ENCODE data around the gene RIMS3.

RIMS3 gene

GRCh38 chr1:40606194-40606593 lies 59.3 kb downstream of the RIMS3 start:
- DNase-seq (ENCODE audit: low spot score): no peak
- TF ChIP-seq CTCF (IDR thresholded peaks at IDR 0.05; ENCODE audit: extremely low read depth, missing control alignments): no peak

GRCh38 chr1:40599926-40600325 lies 65.6 kb downstream of the RIMS3 start:
- DNase-seq (ENCODE audit: low spot score): no peak
- no peak for TF ChIP-seq CTCF (IDR thresholded peaks at IDR 0.05; ENCODE audit: extremely low read depth, missing control alignments)

GRCh38 chr1:40595623-40596022 lies 69.9 kb downstream of the RIMS3 start:
- no peak for DNase-seq (ENCODE audit: low spot score)
- TF ChIP-seq CTCF (IDR thresholded peaks at IDR 0.05; ENCODE audit: extremely low read depth, missing control alignments): no peak

GRCh38 chr1:40594187-40594531 lies 71.3 kb downstream of the RIMS3 start:
- no peak for TF ChIP-seq CTCF (IDR thresholded peaks at IDR 0.05; ENCODE audit: extremely low read depth, missing control alignments)
- no peak for DNase-seq (ENCODE audit: low spot score)

- no peak for TF ChIP-seq CTCF (IDR thresholded peaks at IDR 0.05; ENCODE audit: extremely low read depth, missing control alignments)
- DNase-seq (ENCODE audit: low spot score): no peak
Measured at GRCh38 chr1:40593449-40594186, 71.9 kb downstream of the RIMS3 start.

- DNase-seq (ENCODE audit: low spot score): no peak
- TF ChIP-seq CTCF (IDR thresholded peaks at IDR 0.05; ENCODE audit: extremely low read depth, missing control alignments): no peak
Measured at GRCh38 chr1:40592107-40592803, 73.2 kb downstream of the RIMS3 start.

- TF ChIP-seq CTCF (IDR thresholded peaks at IDR 0.05; ENCODE audit: extremely low read depth, missing control alignments): no peak
- no peak for DNase-seq (ENCODE audit: low spot score)
Measured at GRCh38 chr1:40588586-40588985, 76.9 kb downstream of the RIMS3 start.
